Stromal cell of bone marrow (primary cell): ENCODE results near the gene UFM1.
"Not testable (repeated sequence)": the region's sequence is repeated elsewhere in the genome, so short reads cannot be mapped to it uniquely, and the experiment has no call there.

Experiments
- DNase-seq: peaks from one replicate; pipeline ENCODE4 v3.0.0-alpha.2; 2012; ENCODE audit warnings: low read depth

The UFM1 gene

DNA sequence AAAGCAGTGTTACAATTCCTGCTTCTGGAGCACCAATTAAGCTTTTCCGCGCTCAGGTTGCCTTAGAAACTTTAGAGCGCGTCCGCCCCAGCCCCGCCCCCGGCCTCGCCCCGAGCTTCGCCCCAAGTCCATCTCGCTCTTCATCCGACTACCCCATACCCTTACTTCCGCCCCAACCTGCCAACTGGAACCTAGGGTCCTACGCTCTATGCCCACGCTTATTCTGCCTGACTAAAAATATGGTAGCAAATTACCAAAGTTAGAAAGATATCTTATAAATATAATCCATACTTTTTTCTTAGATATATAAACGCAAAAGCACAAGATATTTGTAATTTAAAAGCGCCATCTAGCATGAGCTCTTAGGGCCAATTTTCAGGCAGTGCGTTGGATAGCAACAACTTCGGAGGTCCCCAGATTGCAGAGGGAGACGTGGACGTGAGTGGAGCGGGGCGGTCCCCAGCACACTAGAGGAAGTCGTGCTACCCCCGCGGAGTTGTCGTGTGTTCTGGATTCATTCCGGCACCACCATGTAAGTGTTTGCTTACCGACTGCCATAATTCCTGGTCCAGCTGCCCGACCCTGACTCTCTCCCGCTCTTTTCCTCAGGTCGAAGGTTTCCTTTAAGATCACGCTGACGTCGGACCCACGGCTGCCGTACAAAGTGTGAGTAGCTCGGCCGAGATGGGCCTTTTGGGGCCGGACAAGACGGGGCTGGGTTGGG, at the start of gene UFM1:
TSS of gene UFM1 (plus strand) at position 462 of the 724 bp plus-strand sequence. CDS start at position 531, 69 bp downstream.
- peak; percentile 90 for DNase-seq

DNA sequence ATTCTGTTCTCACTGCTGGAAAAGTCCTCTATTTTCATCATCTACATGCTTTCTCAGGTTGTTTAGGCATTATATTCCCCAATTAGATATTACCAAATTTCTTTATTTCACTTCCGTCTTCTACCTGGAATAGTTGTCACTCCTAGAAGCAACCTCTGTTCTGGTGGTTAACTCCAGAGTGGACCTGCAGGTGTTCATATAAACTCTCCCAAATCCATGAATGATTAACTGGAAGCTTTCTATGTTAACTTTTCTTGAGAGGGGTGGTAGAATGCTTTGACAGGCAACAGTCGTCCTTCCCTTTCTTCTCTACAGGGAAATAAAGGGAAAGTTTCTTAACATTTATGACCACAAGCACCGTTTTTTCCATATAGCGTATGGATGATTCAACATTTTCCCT, 48.4 kb upstream of the UFM1 start:
- DNase-seq, result no peak

DNA sequence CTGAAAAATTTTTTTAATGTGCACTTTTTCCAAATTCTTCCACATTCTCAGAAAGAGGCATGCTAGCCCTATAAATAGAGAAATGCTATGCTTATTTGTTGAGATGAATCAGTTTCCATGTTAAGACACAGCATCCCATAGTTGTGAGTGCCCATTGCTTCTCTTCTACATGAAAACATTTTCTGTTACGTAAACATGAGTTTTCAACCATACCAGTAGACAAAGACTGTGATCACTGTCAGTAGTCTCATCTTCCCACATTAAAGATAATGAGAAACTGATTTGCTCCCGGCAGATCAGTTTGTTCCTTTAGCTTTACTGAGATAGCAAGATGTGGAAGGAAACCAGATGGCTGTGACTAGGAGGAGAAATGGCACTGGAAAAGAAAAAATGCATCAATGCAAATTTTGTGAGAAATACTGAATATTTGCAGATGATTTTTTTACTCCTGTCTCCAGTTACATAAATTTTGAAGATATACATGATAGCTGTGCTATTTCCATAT, 45.8 kb upstream of the UFM1 start:
- no peak for DNase-seq

DNA sequence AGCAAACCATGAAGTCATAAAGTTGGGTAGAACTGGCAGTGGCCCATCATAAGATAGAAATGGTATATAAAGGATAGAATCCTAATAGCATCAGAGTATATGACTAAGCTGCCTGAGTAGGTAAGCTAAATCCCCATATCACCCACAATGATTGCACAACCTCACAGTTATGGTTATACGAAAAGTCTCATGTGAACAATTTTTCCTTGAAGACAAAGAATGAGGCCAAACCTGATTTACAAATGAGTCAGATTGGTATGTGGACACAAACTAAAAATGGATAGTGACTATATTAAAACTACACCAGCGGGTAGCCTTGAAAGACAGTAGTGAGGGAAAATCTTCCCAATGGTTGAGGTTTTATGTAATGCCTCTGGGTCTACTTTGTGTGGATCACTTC, 40.9 kb upstream of the UFM1 start:
- DNase-seq, result peak; percentile 41

DNA sequence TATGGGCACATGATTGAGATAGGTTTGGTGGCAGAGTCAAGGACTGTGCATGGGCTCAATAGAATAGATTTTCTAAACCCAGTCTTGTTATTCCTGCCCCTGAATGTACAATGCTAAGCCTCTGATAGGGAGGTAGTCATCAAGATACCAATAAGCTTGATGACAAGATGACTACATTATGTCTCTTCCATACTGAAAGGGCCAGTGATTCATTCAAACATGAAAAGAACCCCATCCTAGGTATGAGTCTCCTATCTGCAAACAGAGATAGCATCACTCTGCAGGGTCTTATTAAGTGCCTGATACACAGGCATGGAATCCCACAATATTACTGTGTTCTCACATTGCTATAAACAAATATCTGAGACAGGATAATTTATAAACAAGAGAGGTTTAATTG, 40.3 kb upstream of the UFM1 start:
- no peak for DNase-seq

DNA sequence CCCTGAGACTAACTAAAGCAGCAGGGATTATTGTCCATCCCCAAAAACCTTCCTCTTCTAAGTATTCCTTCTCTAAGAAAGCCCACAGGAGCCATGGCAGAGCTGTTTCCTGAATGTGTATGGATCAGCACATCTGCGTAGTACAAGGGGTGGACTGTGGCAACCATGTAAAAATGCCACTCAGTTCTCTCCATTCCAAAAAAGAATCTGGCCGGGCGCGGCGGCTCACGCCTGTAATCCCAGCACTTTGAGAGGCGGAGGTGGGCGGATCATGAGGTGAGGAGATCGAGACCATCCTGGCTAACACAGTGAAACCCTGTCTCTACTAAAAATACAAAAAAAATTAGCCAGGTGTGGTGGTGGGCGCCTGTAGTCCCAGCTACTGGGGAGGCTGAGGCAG, 38.5 kb upstream of the UFM1 start:
- not testable (repeated sequence) for DNase-seq

GRCh38 chr13:38316129-38316528, 33.5 kb upstream of the UFM1 start:
- no peak for DNase-seq

DNA sequence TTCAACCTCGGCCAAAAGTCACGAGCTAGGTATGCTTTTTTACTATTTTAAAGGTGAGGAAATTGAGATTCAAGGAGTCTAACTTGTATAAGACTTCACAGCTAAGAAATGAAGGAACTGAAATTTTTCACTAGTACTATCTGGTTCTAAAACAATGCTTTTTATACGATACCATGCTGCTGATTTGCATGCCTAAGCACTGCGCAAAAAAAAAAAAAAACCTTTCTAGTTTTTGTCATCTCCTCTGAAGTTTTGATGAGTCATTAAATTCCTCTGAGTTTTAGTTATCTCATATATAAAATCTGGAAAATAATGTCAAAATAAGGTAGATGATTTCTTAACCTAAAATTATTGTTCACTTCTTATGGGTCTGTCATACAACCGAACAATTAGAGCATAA, 28.0 kb upstream of the UFM1 start:
- DNase-seq, result no peak

DNA sequence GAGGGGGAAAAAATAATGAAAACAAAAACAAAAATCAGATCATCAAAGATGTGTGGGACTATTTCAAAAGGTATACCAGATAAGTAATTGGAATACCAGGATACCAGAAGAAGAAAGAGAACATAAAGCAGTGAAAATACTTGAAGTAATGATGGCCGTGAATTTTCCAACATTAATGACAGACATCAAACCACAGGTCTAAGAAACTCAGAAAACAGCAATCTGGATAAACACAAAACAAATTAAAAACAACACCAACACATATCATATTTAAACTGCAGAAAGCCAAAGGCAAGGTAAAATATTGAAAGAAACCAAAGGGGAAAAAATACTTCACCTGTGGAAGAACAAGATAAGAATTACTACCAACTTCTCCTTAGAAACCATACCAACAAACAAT, 24.2 kb upstream of the UFM1 start:
- DNase-seq, result no peak

- no peak for DNase-seq
Measured at GRCh38 chr13:38328699-38329098, 21.0 kb upstream of the UFM1 start.

DNA sequence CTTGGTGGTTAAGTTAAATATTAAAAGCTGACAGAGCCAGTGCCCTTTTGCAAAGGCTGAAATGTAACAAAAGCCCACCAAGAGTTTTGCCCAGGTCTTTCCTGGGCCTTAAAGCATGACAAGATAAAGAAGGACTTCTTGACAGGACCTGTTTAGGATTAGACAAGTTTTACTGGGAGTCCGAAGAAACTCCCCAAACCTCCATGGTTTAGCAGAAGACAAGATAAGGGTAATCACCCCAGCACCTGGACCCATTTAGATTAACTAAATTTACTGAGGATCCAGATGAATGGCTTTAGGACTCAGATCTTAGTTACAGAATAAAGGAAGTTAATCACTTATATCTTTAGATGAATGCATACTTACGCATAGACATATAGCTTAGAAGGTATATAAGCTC, 14.8 kb upstream of the UFM1 start:
- DNase-seq, result no peak

- no peak for DNase-seq
Measured at GRCh38 chr13:38338089-38338488, 11.6 kb upstream of the UFM1 start.

- no peak for DNase-seq
Measured at GRCh38 chr13:38340624-38341023, 9.0 kb upstream of the UFM1 start.

DNA sequence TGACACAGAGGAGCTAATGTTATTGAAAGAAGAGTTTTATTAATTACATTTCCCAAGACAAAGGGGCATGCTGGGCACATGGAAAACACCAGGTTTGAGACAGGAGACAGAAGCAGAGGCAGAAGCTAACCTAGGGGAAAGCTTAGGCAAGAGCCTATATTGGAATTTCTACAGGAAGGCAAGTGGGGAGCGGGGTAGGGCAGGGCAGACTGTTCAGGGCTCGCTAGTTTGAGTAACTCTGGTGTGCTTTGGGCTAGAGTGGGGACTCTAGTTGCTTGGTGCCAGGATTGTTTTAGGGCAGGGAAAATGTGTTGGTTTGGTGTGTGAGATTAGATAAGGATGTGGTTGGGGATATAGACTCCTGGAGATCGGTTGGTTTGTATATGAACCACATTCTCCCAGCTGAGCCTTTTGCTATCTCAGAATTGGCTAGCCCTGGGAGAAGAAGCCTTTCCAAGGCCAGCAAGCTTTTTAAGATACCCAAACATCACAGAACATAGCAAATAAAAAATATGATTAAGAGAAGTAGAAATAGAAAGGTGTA, 8.4 kb upstream of the UFM1 start:
- DNase-seq, result no peak

DNA sequence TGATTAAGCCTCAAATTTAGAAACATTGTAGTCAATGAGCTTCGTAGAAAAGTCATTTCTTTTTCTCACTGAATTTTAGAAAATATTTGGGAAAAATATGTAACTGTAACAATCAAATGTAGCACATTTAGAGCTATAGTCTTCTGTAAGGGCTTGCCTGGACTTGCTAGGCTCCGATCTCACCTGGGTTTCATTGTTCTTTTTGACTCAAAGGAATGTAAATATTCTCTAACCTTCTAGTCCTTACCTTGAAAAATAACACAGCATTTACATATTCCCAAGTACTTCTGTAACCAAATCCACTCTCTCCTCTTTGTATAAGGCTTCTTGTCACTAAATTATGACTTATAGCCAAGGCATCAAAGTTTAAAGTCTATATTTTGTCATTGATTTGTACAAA, 2.9 kb upstream of the UFM1 start:
- no peak for DNase-seq

DNA sequence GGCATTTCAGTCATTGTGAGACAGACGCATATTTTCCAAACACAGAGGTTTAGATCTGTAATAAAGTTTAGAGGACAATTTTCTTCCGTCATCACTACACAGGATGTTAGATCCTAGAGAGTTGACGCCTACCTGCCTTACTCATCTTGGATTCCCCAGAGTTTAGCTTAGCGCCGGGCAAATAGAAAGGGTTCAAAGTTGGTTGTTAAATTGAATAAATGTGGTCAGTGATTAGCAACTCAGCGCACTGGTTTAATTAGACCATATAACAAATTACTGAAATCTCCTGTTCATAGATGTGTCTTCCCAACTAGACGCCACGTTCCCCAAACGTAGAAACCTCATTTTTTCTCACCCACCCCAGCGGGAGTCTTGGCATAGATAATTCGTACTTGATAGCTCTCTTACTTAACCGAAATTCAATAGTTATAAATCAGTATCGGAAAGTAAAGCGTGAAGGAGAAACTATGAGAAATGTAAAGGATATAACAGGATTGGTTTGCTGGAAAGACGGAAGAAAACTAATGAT, 726 bp upstream of the UFM1 start:
- peak; percentile 25 for DNase-seq

- DNase-seq, result peak; percentile 32
Measured at GRCh38 chr13:38350114-38350617, 515 bp downstream of the UFM1 start.

DNA sequence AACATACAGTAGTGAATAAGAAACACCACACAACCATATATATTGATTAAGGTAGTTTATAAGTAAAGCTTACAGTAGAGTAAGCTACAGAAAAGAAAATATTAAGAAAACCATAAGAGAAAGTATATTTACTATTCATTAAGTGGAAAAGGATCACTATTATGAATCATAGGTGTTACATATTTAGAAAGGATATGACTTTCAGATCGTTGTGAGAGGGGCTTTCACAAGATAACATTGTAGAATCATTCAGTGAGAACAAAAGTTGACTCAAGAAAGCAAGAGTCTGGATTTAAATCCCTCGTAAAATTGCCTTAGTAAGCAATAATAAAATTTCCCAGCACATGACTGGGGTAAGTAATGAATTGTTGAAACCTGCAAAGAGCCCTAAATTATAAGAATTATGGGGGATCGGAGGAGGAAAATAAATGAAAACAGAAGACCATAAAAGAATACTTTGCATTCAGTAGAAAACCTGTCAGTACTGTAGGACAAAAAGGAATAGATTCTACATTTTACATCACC, 6.0 kb downstream of the UFM1 start:
- no peak for DNase-seq

DNA sequence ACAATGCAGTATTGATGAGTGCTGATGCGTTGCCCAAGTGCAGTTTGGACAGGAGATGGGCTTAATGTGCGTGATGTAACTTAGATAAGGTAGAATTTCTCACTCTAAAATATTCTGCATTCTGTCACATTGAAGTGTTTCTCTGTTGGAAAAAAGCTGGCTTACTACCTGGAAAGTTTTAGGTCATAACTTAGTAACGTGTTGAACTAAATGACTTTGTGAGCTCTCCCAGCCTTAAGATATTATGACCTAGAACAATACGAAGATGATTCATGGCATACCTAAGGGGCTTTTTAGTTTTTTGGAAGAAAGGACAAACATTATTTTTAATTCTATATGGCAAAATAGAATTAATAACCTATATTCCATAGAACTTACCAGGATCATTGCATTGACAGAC, 9.0 kb downstream of the UFM1 start:
- no peak for DNase-seq

GRCh38 chr13:38361542-38362262, 12.1 kb downstream of the UFM1 start:
- DNase-seq, result no peak

DNA sequence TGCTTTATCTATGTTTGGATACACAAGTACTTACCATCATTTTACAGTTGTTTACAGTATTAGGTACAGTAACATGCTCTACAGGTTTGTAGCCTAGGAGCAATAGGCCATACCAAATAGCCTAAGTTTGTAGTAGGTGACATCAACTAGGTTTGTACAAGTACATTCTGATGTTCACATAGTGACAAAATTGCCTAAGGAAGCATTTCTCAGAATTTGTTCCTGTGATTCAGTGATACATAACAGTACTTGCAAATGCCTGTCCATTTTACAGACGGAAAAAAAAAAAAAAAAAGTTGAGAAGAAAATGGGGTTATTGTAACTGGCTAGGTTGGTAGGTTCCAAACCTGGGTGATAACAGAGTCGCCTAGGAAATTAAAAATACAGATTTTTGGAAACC, 13.6 kb downstream of the UFM1 start:
- DNase-seq, result no peak

- DNase-seq, result not testable (repeated sequence)
Measured at GRCh38 chr13:38363746-38364145, 14.1 kb downstream of the UFM1 start.

DNA sequence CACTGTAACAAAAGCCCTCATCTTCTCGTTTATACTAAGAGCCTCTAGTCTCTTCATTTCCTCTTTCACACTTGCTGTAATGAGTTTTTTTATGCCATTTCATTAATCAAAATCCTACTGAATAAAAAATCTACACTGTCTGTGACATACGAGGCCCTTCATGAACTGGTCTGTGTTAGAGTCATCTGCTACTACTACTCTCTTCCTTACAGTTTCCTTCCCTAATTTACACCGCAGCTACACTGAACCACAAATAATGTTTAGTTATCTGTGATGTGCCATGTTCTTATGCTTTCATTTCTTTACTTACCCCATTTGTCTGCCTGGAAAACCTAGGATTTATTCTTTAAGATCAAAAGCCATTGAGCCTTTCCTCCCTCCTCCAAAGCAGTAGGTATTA, 16.0 kb downstream of the UFM1 start:
- DNase-seq, result no peak
